Peyer's patch (tissue), 4 donors: Measurements from ENCODE around the gene MSLN. TPM values are rescaled to one million over a fixed set of nuclear protein-coding genes. Genes with fewer than 3 reads are reported as not detected.

Experiments used
- DNase-seq, 3 donors: peaks; one replicate each; pipeline ENCODE4 v3.0.0-alpha.2; 2017 to 2019
- H3K27ac ChIP-seq, 4 donors: fragments of 200-600 bp; sonication (generic); one replicate each; pipeline ENCODE4 v1.5.1; 2016 to 2019
- H3K27me3 ChIP-seq, 2 donors: fragments of 200-600 bp; sonication (generic); one replicate each; pipeline ENCODE4 v1.5.1; 2019
- H3K36me3 ChIP-seq, 3 donors: fragments of 200-600 bp; sonication (generic); one replicate each; pipeline ENCODE4 v1.5.1; 2016 to 2019
- H3K4me1 ChIP-seq, 4 donors: fragments of 200-600 bp; sonication (generic); one replicate each; pipeline ENCODE4 v1.5.1; 2016 to 2019
- H3K4me3 ChIP-seq, 4 donors: fragments of 200-600 bp; sonication (generic); 1 replicate in 3 of 4; 2 replicates in 1 of 4; pipeline ENCODE4 v1.5.1; 2016 to 2019; ENCODE audit warnings: mild to moderate bottlenecking in 1 of 4
- H3K9me3 ChIP-seq, 4 donors: fragments of 200-600 bp; sonication (generic); one replicate each; pipeline ENCODE4 v1.5.1; 2016 to 2019; ENCODE audit warnings: mild to moderate bottlenecking in 1 of 4
- CTCF ChIP-seq, 6 experiments: fragments of 450-650 bp in 4 of 6; fragments of 200-600 bp in 2 of 6; sonication (generic) in 1 of 6; IDR thresholded peaks; one replicate each; pipeline ENCODE4 v1.5.1; 2017 to 2019; ENCODE audit warnings: antibody characterized with exemption in 6 of 6, mild to moderate bottlenecking in 3 of 6, moderate library complexity in 1 of 6
- POLR2A ChIP-seq, 2 donors: fragments of 450-650 bp; IDR thresholded peaks; one replicate each; pipeline ENCODE4 v1.5.1; 2017; ENCODE audit warnings: antibody characterized with exemption in 2 of 2, mild to moderate bottlenecking in 2 of 2, moderate library complexity in 2 of 2
- total RNA-seq, 4 donors: library from RNA; depleted of rRNA; stranded (reverse); fragments of >200 nt; gene quantifications; one replicate each; pipeline ENCODE4 v1.1.0, GENCODE V29; 2016

MSLN gene
- total RNA-seq, 4 donors from 2014 or later = 2.6 to 7.7 (median 5.4) TPM; not detected in 1

- H3K9me3 ChIP-seq = no peaks in the 10 kb centered on the region
Observed at GRCh38 chr16:734981-735881, 25.3 kb upstream of the MSLN start.

GRCh38 chr16:735982-736453 is 24.5 kb upstream of the MSLN start:
- Histone ChIP-seq H3K27me3 (no peaks in the 10 kb centered on the region), H3K4me3 (no peak overlapping the region), H3K36me3 (peaks cover 0 to 69% (median 0%) of the 10 kb centered on the region in 3 donors), H3K9me3 (no peaks in the 10 kb centered on the region), H3K27ac (peak overlapping the region in 2 of 4 donors; percentile 77 to 90), H3K4me1 (peaks cover 0 to 12% (median 6%) of the 10 kb centered on the region in 4 donors)
- TF ChIP-seq POLR2A (IDR thresholded peaks at IDR 0.05) = no peak
- no peak for TF ChIP-seq CTCF (IDR thresholded peaks at IDR 0.05)
- DNase-seq = no peak

More at GRCh38 chr16:734981-735881, 25.3 kb upstream of the MSLN start:
- Histone ChIP-seq H3K4me3 (no peak overlapping the region), H3K36me3 (peaks cover 0 to 69% (median 0%) of the 10 kb centered on the region in 3 donors), H3K27me3 (no peaks in the 10 kb centered on the region), H3K27ac (peak overlapping the region in 1 of 4 donors; percentile 90), H3K4me1 (peaks cover 0 to 10% (median 4%) of the 10 kb centered on the region in 4 donors)
- TF ChIP-seq CTCF (IDR thresholded peaks at IDR 0.05) = no peak
- TF ChIP-seq POLR2A (IDR thresholded peaks at IDR 0.05) = no peak
- no peak for DNase-seq

- H3K36me3 ChIP-seq = peaks cover 0 to 66% (median 0%) of the 10 kb centered on the region in 3 donors
Observed at GRCh38 chr16:736936-737481, 23.5 kb upstream of the MSLN start.

GRCh38 chr16:739560-740458 is 20.7 kb upstream of the MSLN start:
- Histone ChIP-seq H3K36me3 (peaks cover 0 to 38% (median 0%) of the 10 kb centered on the region in 3 donors), H3K4me1 (peaks cover 0 to 16% (median 9%) of the 10 kb centered on the region in 4 donors), H3K27ac (peak overlapping the region in 3 of 4 donors; percentile 65 to 90 (median 79)), H3K9me3 (no peaks in the 10 kb centered on the region), H3K27me3 (no peaks in the 10 kb centered on the region), H3K4me3 (peak overlapping the region; percentile 66 to 95 (median 80))
- no peak for DNase-seq
- TF ChIP-seq POLR2A (IDR thresholded peaks at IDR 0.05) (no peak), CTCF (IDR thresholded peaks at IDR 0.05) (no peak)

More at GRCh38 chr16:736936-737481, 23.5 kb upstream of the MSLN start:
- TF ChIP-seq CTCF (IDR thresholded peaks at IDR 0.05) = no peak
- no peak for TF ChIP-seq POLR2A (IDR thresholded peaks at IDR 0.05)
- Histone ChIP-seq H3K27me3 (no peaks in the 10 kb centered on the region), H3K4me3 (peak overlapping the region in 1 of 4 donors; percentile 9), H3K9me3 (no peaks in the 10 kb centered on the region), H3K4me1 (peaks cover 0 to 16% (median 9%) of the 10 kb centered on the region in 4 donors), H3K27ac (peak overlapping the region in 2 of 4 donors; percentile 77 to 90)
- DNase-seq = no peak

GRCh38 chr16:740459-740763 is 20.1 kb upstream of the MSLN start:
- no peak for DNase-seq
- H3K4me3 ChIP-seq = peak overlapping the region; percentile 66 to 95 (median 80)
- peaks cover 0 to 32% (median 0%) of the 10 kb centered on the region in 3 donors for H3K36me3 ChIP-seq
- TF ChIP-seq CTCF (IDR thresholded peaks at IDR 0.05) (no peak), POLR2A (IDR thresholded peaks at IDR 0.05) (no peak)
- H3K9me3 ChIP-seq = no peaks in the 10 kb centered on the region
- H3K27me3 ChIP-seq = no peaks in the 10 kb centered on the region
- peak overlapping the region; percentile 36 to 90 (median 72) for H3K27ac ChIP-seq
- peaks cover 0 to 16% (median 9%) of the 10 kb centered on the region in 4 donors for H3K4me1 ChIP-seq
